Measurements from ENCODE around the gene SLC25A13.

The SLC25A13 gene

DNA sequence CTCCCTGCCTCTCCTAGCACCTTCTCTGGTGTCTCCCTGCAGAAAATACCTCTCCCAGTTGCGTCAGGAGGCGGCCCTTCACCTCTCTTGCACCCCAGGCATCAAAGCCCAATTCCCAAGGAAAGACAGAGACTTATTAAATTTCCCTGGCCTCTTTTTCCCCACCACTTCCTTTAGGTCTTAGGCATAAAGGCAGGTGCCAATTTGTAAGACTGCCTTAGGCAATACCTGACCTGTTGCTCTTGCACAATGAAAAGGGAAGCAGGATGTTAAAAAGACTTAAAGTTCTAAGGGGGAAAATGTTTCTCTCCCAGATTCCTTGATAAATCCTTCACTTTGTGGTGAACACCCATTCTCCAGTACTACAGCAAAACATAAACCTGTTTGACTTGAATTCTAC lies 186.7 kb downstream of the SLC25A13 start:
- TF ChIP-seq, protein P1, sequence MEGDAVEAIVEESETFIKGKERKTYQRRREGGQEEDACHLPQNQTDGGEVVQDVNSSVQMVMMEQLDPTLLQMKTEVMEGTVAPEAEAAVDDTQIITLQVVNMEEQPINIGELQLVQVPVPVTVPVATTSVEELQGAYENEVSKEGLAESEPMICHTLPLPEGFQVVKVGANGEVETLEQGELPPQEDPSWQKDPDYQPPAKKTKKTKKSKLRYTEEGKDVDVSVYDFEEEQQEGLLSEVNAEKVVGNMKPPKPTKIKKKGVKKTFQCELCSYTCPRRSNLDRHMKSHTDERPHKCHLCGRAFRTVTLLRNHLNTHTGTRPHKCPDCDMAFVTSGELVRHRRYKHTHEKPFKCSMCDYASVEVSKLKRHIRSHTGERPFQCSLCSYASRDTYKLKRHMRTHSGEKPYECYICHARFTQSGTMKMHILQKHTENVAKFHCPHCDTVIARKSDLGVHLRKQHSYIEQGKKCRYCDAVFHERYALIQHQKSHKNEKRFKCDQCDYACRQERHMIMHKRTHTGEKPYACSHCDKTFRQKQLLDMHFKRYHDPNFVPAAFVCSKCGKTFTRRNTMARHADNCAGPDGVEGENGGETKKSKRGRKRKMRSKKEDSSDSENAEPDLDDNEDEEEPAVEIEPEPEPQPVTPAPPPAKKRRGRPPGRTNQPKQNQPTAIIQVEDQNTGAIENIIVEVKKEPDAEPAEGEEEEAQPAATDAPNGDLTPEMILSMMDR (IDR thresholded peaks at IDR 0.05) = no peak
- no peak overlapping the region for H3K4me3 ChIP-seq (ENCODE audit: low read depth in 1 of 2, low read length in 1 of 2)

DNA sequence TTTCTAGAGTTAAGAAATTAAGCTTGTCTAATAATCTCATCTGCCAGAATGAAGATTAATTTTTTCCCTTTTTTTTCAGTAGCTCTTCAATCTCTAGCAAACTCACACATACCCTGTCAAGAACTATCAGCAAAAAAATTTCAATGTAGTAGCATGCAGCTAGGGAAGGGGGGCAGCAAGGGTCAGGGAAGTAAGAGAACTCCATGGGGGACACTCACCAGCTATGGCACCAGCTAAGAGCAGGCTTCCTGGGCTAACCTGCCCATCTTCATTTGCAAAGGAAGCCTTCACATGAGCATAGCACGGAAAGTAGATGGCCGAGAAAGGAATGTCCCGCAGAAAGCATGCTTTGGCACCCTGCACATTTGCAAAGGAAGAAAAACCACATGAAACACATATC lies 190.4 kb downstream of the SLC25A13 start:
- TF ChIP-seq, protein P1 (IDR thresholded peaks at IDR 0.05) = no peak
- Histone ChIP-seq H3K9me3 (no peaks in the 10 kb centered on the region), H3K4me3 (ENCODE audit: low read depth in 1 of 2, low read length in 1 of 2) (no peak overlapping the region), H3K4me1 (ENCODE audit: control insufficient read depth in 1 of 2, insufficient read depth in 1 of 2, low read depth in 1 of 2, low read length in 1 of 2) (peaks cover 5 to 7% of the 10 kb centered on the region in 2 experiments), H3K27ac (no peak overlapping the region), H3K36me3 (peaks cover 40% of the 10 kb centered on the region), H3K27me3 (no peaks in the 10 kb centered on the region)

More for the DNA sequence above, 186.7 kb downstream of the SLC25A13 start:
- Histone ChIP-seq H3K36me3 (peaks cover 32% of the 10 kb centered on the region), H3K4me1 (ENCODE audit: control insufficient read depth in 1 of 2, insufficient read depth in 1 of 2, low read depth in 1 of 2, low read length in 1 of 2) (peaks cover 5 to 7% of the 10 kb centered on the region in 2 experiments), H3K9me3 (no peaks in the 10 kb centered on the region), H3K27ac (no peak overlapping the region), H3K27me3 (no peaks in the 10 kb centered on the region)

DNA sequence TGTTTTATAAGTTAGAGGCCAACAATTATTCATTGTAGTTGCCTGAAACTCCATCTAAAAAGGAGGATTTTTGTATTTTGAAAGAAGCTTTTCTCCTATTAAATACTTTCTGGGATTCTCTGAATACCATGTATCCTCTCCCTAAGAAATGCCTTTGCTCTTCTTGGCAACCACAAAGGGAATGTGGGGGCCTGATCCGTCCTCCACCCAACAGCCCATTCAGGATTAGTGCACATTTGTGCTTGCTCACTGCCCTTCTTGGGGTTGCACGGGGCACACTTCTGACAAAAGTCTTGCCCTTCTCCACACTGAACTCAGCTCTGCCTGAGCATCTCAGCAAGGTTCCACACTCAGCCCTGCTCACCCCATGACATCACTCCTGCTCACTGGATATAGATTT lies 194.2 kb downstream of the SLC25A13 start:
- Histone ChIP-seq H3K4me3 (ENCODE audit: low read depth in 1 of 2, low read length in 1 of 2) (no peak overlapping the region), H3K27ac (no peak overlapping the region), H3K27me3 (no peaks in the 10 kb centered on the region), H3K4me1 (ENCODE audit: control insufficient read depth in 1 of 2, insufficient read depth in 1 of 2, low read depth in 1 of 2, low read length in 1 of 2) (peaks cover 0 to 4% of the 10 kb centered on the region in 2 experiments), H3K9me3 (no peaks in the 10 kb centered on the region), H3K36me3 (peaks cover 28% of the 10 kb centered on the region)
- TF ChIP-seq, protein P1 (IDR thresholded peaks at IDR 0.05) = no peak

DNA sequence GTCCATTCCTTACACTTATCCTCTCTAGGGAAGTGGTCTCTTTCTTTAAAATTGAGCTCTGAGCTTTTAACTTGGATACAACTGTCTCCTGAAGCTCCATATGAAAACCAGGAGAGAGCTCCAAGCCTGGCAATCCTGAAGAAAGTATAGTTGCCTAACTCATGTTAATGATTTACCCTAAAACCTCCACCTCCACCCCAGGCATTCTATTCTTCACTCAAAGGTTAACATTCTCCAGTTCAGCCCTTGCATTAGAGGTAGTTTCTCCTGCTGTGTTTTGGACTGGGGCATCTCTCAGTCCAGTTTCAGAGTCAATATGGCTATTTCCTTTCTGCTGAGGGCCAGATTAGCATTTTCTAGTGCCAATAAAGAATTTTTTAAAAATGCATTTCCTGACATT lies 195.5 kb downstream of the SLC25A13 start:
- Histone ChIP-seq H3K36me3 (peaks cover 23% of the 10 kb centered on the region), H3K27me3 (no peaks in the 10 kb centered on the region), H3K27ac (no peak overlapping the region), H3K9me3 (no peaks in the 10 kb centered on the region), H3K4me1 (ENCODE audit: control insufficient read depth in 1 of 2, insufficient read depth in 1 of 2, low read depth in 1 of 2, low read length in 1 of 2) (peaks cover 0 to 4% of the 10 kb centered on the region in 2 experiments), H3K4me3 (ENCODE audit: low read depth in 1 of 2, low read length in 1 of 2) (no peak overlapping the region)
- TF ChIP-seq, protein P1 (IDR thresholded peaks at IDR 0.05) = no peak

DNA sequence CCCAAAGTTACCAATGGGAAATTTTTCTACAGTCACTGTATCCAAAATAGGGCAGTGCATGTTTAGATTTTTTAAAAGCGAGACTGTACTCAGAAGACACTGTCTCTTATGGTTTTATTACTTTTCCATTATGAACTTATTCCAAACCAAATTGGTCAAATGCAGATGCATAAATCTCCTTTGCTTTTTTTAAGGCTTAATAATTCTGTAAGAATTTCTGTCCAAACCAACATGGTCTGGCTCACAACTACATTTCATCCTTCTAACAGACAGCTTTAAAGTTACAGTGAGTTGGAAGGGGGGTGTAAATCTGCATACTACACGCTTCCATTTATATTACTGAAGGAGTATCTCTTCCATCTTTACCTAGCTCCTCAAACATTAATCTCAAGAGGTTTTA lies 199.2 kb downstream of the SLC25A13 start:
- TF ChIP-seq, protein P1 (IDR thresholded peaks at IDR 0.05) = no peak
- H3K4me1 ChIP-seq (ENCODE audit: control insufficient read depth in 1 of 2, insufficient read depth in 1 of 2, low read depth in 1 of 2, low read length in 1 of 2) = peaks cover 0 to 4% of the 10 kb centered on the region in 2 experiments
- H3K36me3 ChIP-seq = peaks cover 28% of the 10 kb centered on the region
- H3K27me3 ChIP-seq = no peaks in the 10 kb centered on the region
- H3K9me3 ChIP-seq = no peaks in the 10 kb centered on the region
- H3K27ac ChIP-seq = no peak overlapping the region
- no peak overlapping the region for H3K4me3 ChIP-seq (ENCODE audit: low read depth in 1 of 2, low read length in 1 of 2)

DNA sequence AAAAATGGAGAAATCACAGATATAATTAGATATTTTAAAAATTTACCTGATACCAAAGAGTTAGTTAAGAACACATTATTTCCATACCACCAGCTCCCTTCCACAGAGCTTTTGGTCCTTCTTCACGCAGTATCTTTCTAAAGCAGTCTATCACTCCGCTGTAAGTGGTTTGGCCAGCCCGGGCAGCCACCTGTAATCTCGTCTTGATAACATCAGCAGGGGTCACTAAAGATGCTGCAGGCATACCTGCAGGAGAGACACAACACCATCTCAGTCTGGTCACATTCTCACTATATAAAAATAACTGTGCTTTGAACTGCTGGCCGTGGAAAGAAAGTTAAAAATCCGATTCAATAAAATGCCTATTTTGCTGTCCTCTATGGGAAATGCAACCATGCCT lies 200.1 kb downstream of the SLC25A13 start:
- TF ChIP-seq, protein P1 (IDR thresholded peaks at IDR 0.05) = no peak
- peaks cover 0 to 4% of the 10 kb centered on the region in 2 experiments for H3K4me1 ChIP-seq (ENCODE audit: control insufficient read depth in 1 of 2, insufficient read depth in 1 of 2, low read depth in 1 of 2, low read length in 1 of 2)
- no peak overlapping the region for H3K27ac ChIP-seq
- peaks cover 28% of the 10 kb centered on the region for H3K36me3 ChIP-seq
- H3K9me3 ChIP-seq = no peaks in the 10 kb centered on the region
- H3K27me3 ChIP-seq = no peaks in the 10 kb centered on the region
- no peak overlapping the region for H3K4me3 ChIP-seq (ENCODE audit: low read depth in 1 of 2, low read length in 1 of 2)

Data from neutrophil (primary cell).